GM12892 (cell line): ENCODE measurements around the gene CFDP1. TPM values are rescaled to one million over a fixed set of nuclear protein-coding genes. Genes with fewer than 3 reads are reported as not detected.

Source experiments
- DNase-seq: peaks from one replicate; pipeline ENCODE4 v3.0.0; 2011; ENCODE audit not compliant: insufficient read length
- FAIRE-seq: peaks from 2 replicates; lab custom pipeline; 2011; peaks lifted over from hg19 to GRCh38; lab: Jason Lieb, UNC
- POLR2A ChIP-seq: IDR thresholded peaks from 2 replicates; pipeline ENCODE4 v1.6.1; 2011; ENCODE audit warnings: low read depth, low read length, control low read depth
- POLR2AphosphoS5 ChIP-seq: IDR thresholded peaks from 2 replicates; pipeline ENCODE4 v1.6.1; 2011; ENCODE audit warnings: low read depth, low read length, control low read depth
- TAF1 ChIP-seq: IDR thresholded peaks from 2 replicates; pipeline ENCODE4 v1.6.1; 2011; ENCODE audit warnings: low read depth, mild to moderate bottlenecking, control low read depth, low read length, borderline replicate concordance
- polyA plus RNA-seq: library from polyadenylated mRNA; unstranded; fragments of >200 nt; gene quantifications from one replicate; pipeline ENCODE4 v1.2.1, GENCODE V29; 2012; ENCODE audit warnings: missing spikeins, inconsistent platforms; ENCODE audit not compliant: missing spikeins

The CFDP1 gene
- 55.3 TPM for polyA plus RNA-seq

GRCh38 chr16:75432828-75433731 lies at the start of gene CFDP1:
Gene CFDP1 (minus strand): TSS chr16:75433503. CDS start chr16:75433352, 151 bp downstream.
- FAIRE-seq, result peak; percentile 86
- TF ChIP-seq TAF1, result no peak
- peak; percentile 59; the same call in 1 of the 2 replicates for TF ChIP-seq POLR2A
- TF ChIP-seq POLR2AphosphoS5, result 0 out of 2 replicates have a peak, but pooled peaks have one; percentile 49
- DNase-seq, result peak; percentile 96

GRCh38 chr16:75482434-75483205 lies 49.3 kb upstream of the CFDP1 start:
- DNase-seq (no peak), FAIRE-seq (no peak)
- TF ChIP-seq TAF1, result no peak
- no peak for TF ChIP-seq POLR2AphosphoS5
- TF ChIP-seq POLR2A, result no peak

DNA sequence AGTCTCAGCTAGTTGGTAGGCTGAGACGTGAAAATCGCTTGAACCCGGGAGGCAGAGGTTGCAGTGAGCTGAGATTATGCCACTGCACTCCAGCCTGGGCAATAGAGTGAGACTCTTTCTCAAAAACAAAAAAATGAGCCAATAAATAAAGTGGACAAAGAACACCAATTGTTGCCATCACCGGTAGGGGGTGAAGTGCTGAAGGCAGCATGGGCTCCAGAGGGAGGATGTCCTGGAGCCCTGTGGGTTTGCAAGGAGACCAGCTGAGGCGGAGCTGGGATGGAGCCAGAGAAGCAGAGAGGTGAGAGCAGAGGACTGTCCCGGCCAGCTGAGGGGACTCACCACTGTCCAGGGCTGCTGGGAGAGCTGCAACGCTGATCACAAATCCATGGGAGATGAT lies 48.2 kb upstream of the CFDP1 start:
- FAIRE-seq (no peak), DNase-seq (no peak)
- TF ChIP-seq POLR2AphosphoS5 (no peak), POLR2A (no peak), TAF1 (no peak)

DNA sequence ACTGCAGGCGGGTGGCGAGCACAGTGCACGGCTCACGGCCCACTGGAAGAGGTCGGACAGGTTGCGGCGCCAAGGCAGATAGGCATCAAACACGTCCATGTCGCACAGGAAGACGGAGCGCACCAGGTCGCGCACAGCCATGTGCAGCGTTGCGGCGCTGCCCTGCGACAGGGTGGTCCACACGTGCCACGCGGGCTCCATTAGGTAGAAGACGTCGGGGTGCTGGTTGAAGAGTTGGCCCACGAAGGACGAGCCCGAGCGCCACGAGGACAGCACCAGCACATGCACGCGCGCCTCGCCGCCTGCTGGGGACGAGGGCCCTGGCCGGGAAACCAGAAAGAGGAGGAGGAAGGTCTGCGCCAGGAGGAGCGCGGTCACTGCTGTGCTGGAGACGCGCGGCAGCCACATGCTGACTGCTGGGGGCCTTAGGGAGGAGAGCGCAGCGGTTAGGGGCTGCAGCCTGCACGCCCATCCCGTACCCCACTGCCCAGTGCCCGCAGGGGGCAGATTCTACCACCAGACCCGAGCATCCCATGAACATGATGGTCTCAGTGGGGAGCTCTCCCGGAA lies 46.2 kb upstream of the CFDP1 start:
- no peak for FAIRE-seq

DNA sequence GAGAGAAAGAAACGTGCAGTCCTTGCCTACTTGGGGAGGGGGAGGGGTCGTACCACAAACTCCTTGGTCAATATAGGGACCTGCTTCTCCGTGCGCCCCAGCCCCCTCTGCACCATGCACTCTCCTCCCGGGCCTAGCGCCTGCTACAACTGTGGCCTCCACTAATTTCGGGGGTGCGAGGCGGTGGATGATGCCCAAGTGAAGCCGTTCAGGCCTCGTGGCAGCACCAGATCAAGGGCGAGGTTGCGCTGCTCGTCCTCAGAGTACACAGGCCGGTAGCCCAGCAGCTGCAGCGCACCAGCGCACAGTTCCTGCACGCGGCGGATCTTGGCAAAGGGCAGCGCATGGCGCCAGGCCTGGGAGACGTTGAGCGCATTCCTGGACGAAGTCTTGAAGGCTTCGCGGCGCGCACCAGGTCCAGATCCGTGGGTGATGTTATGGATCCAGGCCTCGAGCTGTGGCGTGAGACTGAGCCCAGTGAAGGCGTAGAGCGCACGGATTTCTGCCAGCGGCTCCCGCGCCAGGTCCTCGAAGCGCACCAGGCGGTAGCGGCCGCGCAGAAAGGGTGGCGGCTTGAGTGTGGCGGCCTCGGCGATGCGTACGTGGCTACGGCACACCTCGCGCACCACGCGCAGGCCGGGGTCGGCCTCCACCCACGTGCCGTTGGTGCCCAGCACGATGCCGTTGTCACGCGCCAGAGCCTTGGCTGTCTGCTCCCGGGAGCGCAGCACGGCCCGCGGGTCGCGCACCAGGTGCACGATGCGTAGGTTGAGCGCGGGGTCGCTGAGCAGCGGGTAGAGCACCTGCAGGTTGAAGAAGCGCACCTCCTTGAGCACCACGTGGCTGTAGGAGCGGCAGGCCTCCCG lies 45.4 kb upstream of the CFDP1 start:
- DNase-seq, result no peak
- TF ChIP-seq TAF1 (no peak), POLR2A (no peak), POLR2AphosphoS5 (no peak)
- no peak for FAIRE-seq

More for the DNA sequence above, 46.2 kb upstream of the CFDP1 start:
- no peak for DNase-seq
- TF ChIP-seq POLR2A, result no peak
- no peak for TF ChIP-seq TAF1
- TF ChIP-seq POLR2AphosphoS5, result no peak

GRCh38 chr16:75477680-75478473 lies 44.6 kb upstream of the CFDP1 start:
- no peak for FAIRE-seq
- DNase-seq, result no peak
- TF ChIP-seq TAF1, result no peak
- TF ChIP-seq POLR2AphosphoS5, result no peak
- no peak for TF ChIP-seq POLR2A

- TF ChIP-seq POLR2AphosphoS5 (no peak), POLR2A (no peak), TAF1 (no peak)
- DNase-seq, result no peak
- FAIRE-seq, result no peak
Measured at GRCh38 chr16:75476817-75477216, 43.5 kb upstream of the CFDP1 start.

GRCh38 chr16:75475420-75475847 lies 42.1 kb upstream of the CFDP1 start:
- TF ChIP-seq POLR2AphosphoS5 (no peak), POLR2A (no peak), TAF1 (no peak)
- no peak for FAIRE-seq
- DNase-seq, result no peak

DNA sequence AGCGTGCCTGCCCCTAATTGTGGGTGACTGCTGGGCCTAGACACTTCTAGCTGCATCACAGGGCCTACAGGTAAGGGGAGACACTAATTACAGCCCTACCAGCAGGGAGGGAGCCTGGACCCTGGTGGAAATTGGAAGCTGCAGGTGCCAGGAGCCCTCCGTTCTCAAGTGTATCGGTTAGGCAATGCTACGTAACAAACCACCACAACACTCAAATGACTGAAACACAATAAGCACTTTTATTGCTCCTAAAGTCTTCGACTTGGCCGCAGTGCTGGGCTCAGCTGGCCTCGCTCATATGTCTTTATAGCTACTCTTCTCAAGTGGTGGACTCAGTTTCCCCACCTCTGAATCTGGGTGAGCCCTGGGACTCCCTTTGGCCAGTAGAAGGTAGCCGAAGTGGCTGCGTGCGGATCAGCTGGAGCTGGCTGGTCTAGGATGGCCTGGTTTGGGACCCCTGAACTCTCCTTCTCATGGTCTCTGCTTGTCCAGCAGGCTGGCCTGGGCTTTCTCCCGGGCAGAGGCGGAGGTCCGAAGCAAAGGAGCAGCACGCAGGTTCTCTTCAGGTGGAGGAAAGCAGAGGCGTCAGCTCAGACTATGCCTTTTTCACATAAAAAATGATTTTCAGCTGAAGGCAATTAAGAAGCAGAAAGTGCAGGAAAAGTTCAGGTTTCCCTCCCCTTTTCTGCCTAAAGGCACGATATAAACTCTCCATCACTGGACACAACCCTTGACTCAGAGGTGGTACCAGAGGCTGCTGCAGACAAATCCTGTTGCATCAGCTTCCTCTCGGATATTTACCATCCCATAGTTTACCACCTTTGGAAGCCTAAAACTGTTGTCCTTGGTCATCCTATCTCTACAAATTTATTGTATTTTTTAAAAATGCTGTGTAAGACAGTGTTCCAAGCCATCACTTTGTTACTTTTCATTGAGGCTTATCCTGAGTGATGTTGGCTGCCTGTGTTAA lies 39.9 kb upstream of the CFDP1 start:
- TF ChIP-seq POLR2A, result no peak
- TF ChIP-seq POLR2AphosphoS5, result no peak
- TF ChIP-seq TAF1, result no peak
- FAIRE-seq (no peak), DNase-seq (no peak)
